Trophoblast cell (in vitro differentiated cells and primary cell): Measurements from ENCODE around the gene DNAI1.

ENCODE experiments used
- DNase-seq, 2 donors: peaks; one replicate each; pipeline ENCODE4 v3.0.0-alpha.2; 2016
- H2AFZ ChIP-seq: 2 replicates; pipeline ENCODE4 v1.6.1; 2013; ENCODE audit warnings: low read length, moderate library complexity, mild to moderate bottlenecking; ENCODE audit not compliant: insufficient read depth, poor library complexity
- H2AK5ac ChIP-seq: 2 replicates; pipeline ENCODE4 v1.6.1; 2013; ENCODE audit warnings: mild to moderate bottlenecking, low read length
- H2BK120ac ChIP-seq: 2 replicates; pipeline ENCODE4 v1.6.1; 2013; ENCODE audit warnings: low read length, mild to moderate bottlenecking, moderate library complexity; ENCODE audit not compliant: insufficient read depth, poor library complexity
- H2BK12ac ChIP-seq: 2 replicates; pipeline ENCODE4 v1.6.1; 2013; ENCODE audit warnings: mild to moderate bottlenecking, low read length, moderate library complexity
- H2BK5ac ChIP-seq: 2 replicates; pipeline ENCODE4 v1.6.1; 2013; ENCODE audit warnings: low read length, low read depth, moderate library complexity, mild to moderate bottlenecking; ENCODE audit not compliant: poor library complexity
- H3K14ac ChIP-seq: 2 replicates; pipeline ENCODE4 v1.6.1; 2013; ENCODE audit warnings: mild to moderate bottlenecking, low read length
- H3K18ac ChIP-seq: 2 replicates; pipeline ENCODE4 v1.6.1; 2013; ENCODE audit warnings: mild to moderate bottlenecking, low read length
- H3K23ac ChIP-seq: 2 replicates; pipeline ENCODE4 v1.6.1; 2013; ENCODE audit warnings: low read length
- H3K27ac ChIP-seq: 2 replicates; pipeline ENCODE4 v1.5.1; 2013; ENCODE audit warnings: low read depth, mild to moderate bottlenecking, inconsistent platforms, low read length, moderate library complexity
- H3K27me3 ChIP-seq: 2 replicates; pipeline ENCODE4 v1.6.1; 2013; ENCODE audit warnings: inconsistent platforms, mild to moderate bottlenecking, low read length, moderate library complexity; ENCODE audit not compliant: insufficient read depth
- H3K36me3 ChIP-seq, 2 experiments: 1 replicate in 1 of 2; 2 replicates in 1 of 2; pipeline ENCODE4 v1.6.1; 2013; ENCODE audit warnings: low read length in 2 of 2, mild to moderate bottlenecking in 2 of 2, moderate library complexity in 1 of 2; ENCODE audit not compliant: insufficient read depth in 2 of 2, control insufficient read depth in 1 of 2
- H3K4ac ChIP-seq: 2 replicates; pipeline ENCODE4 v1.6.1; 2013; ENCODE audit warnings: low read depth, mild to moderate bottlenecking, low read length, moderate library complexity
- H3K4me1 ChIP-seq, 2 experiments: 1 replicate in 1 of 2; 2 replicates in 1 of 2; pipeline ENCODE4 v1.6.1; 2013; ENCODE audit warnings: low read length in 2 of 2, mild to moderate bottlenecking in 2 of 2, moderate library complexity in 1 of 2; ENCODE audit not compliant: insufficient read depth in 2 of 2, control insufficient read depth in 1 of 2
- H3K4me2 ChIP-seq: 2 replicates; pipeline ENCODE4 v1.6.1; 2013; ENCODE audit warnings: inconsistent platforms, mild to moderate bottlenecking, low read length, moderate library complexity
- H3K4me3 ChIP-seq: 2 replicates; pipeline ENCODE4 v1.5.1; 2013; ENCODE audit warnings: mild to moderate bottlenecking, low read depth, low read length, inconsistent platforms
- H3K79me1 ChIP-seq: one replicate; pipeline ENCODE4 v1.6.1; 2013; ENCODE audit warnings: low read length
- H3K79me2 ChIP-seq: 2 replicates; pipeline ENCODE4 v1.6.1; 2013; ENCODE audit warnings: low read length, mild to moderate bottlenecking; ENCODE audit not compliant: control insufficient read depth, insufficient read depth, poor library complexity
- H3K9ac ChIP-seq: 2 replicates; pipeline ENCODE4 v1.6.1; 2013; ENCODE audit warnings: mild to moderate bottlenecking, low read length
- H3K9me3 ChIP-seq: 2 replicates; pipeline ENCODE4 v1.6.1; 2013; ENCODE audit warnings: low read depth, mild to moderate bottlenecking, control low read depth, inconsistent platforms, low read length; ENCODE audit not compliant: insufficient read depth
- H4K12ac ChIP-seq: 2 replicates; pipeline ENCODE4 v1.6.1; 2013; ENCODE audit warnings: low read depth, mild to moderate bottlenecking, low read length, moderate library complexity
- H4K8ac ChIP-seq: 2 replicates; pipeline ENCODE4 v1.6.1; 2013; ENCODE audit warnings: low read depth, mild to moderate bottlenecking, low read length, moderate library complexity
- H4K91ac ChIP-seq: one replicate; pipeline ENCODE4 v1.6.1; 2013; ENCODE audit warnings: low read depth, mild to moderate bottlenecking, low read length, moderate library complexity
- WGBS: extraction: QIAGEN DNeasy Blood & Tissue Kit; methylation state at CpG from one replicate; pipeline ENCODE4 v1.1.7; 2013; ENCODE audit warnings: missing lambda C conversion rate; ENCODE audit not compliant: insufficient read length, insufficient coverage; ENCODE audit errors: extremely low coverage; 5-methylcytosine and 5-hydroxymethylcytosine counted together

Gene DNAI1

GRCh38 chr9:34552986-34553385 is 94.4 kb downstream of the DNAI1 start:
- Histone ChIP-seq H3K79me2 (no peaks in the 10 kb centered on the region), H3K23ac (no peak overlapping the region), H2BK12ac (no peak overlapping the region), H4K12ac (no peak overlapping the region), H3K79me1 (no peaks in the 10 kb centered on the region), H3K27me3 (no peaks in the 10 kb centered on the region), H2AK5ac (no peak overlapping the region), H3K18ac (no peak overlapping the region), H3K4me1 (peaks cover 0 to 6% of the 10 kb centered on the region in 2 experiments), H3K4me3 (no peak overlapping the region), H2BK120ac (no peak overlapping the region), H3K27ac (no peak overlapping the region), H4K91ac (no peak overlapping the region), H2BK5ac (no peak overlapping the region), H3K36me3 (no peaks in the 10 kb centered on the region), H2AFZ (no peak overlapping the region), H3K4ac (no peak overlapping the region), H3K4me2 (no peak overlapping the region), H4K8ac (no peak overlapping the region), H3K9ac (no peak overlapping the region), H3K9me3 (peaks cover 6% of the 10 kb centered on the region), H3K14ac (no peak overlapping the region)
- WGBS: no CpG with 5 or more reads among the region's 2 CpGs
- DNase-seq: no peak

GRCh38 chr9:34553511-34554021 is 95.0 kb downstream of the DNAI1 start:
- H3K9ac ChIP-seq: no peak overlapping the region
- WGBS: no CpG with 5 or more reads among the region's 18 CpGs
- no peak overlapping the region for H4K12ac ChIP-seq

GRCh38 chr9:34554211-34555001 is 95.8 kb downstream of the DNAI1 start:
- Histone ChIP-seq H3K18ac (no peak overlapping the region), H2BK5ac (no peak overlapping the region), H2AK5ac (no peak overlapping the region), H3K23ac (no peak overlapping the region), H3K14ac (no peak overlapping the region), H3K4ac (no peak overlapping the region), H4K8ac (no peak overlapping the region), H3K4me3 (no peak overlapping the region), H4K91ac (no peak overlapping the region), H3K9me3 (peaks cover 6% of the 10 kb centered on the region), H3K4me1 (peaks cover 0 to 6% of the 10 kb centered on the region in 2 experiments), H3K9ac (no peak overlapping the region), H3K79me2 (no peaks in the 10 kb centered on the region), H2BK12ac (no peak overlapping the region), H3K4me2 (no peak overlapping the region), H4K12ac (no peak overlapping the region), H2AFZ (no peak overlapping the region), H3K79me1 (no peaks in the 10 kb centered on the region), H3K27me3 (no peaks in the 10 kb centered on the region), H3K27ac (no peak overlapping the region), H2BK120ac (no peak overlapping the region), H3K36me3 (no peaks in the 10 kb centered on the region)
- WGBS: no CpG with 5 or more reads among the region's 16 CpGs
- no peak for DNase-seq

More at GRCh38 chr9:34553511-34554021, 95.0 kb downstream of the DNAI1 start:
- no peak overlapping the region for H3K27ac ChIP-seq
- no peak overlapping the region for H3K14ac ChIP-seq
- no peak overlapping the region for H3K4ac ChIP-seq
- H3K27me3 ChIP-seq: no peaks in the 10 kb centered on the region
- H3K79me1 ChIP-seq: no peaks in the 10 kb centered on the region
- H3K18ac ChIP-seq: no peak overlapping the region
- peaks cover 0 to 6% of the 10 kb centered on the region in 2 experiments for H3K4me1 ChIP-seq
- no peak overlapping the region for H2BK120ac ChIP-seq
- no peak overlapping the region for H3K4me3 ChIP-seq
- no peak for DNase-seq
- H3K4me2 ChIP-seq: no peak overlapping the region
- H4K8ac ChIP-seq: no peak overlapping the region
- H2BK12ac ChIP-seq: no peak overlapping the region
- no peak overlapping the region for H2AFZ ChIP-seq
- H3K36me3 ChIP-seq: no peaks in the 10 kb centered on the region
- no peak overlapping the region for H2AK5ac ChIP-seq
- no peak overlapping the region for H4K91ac ChIP-seq
- no peak overlapping the region for H3K23ac ChIP-seq
- H3K79me2 ChIP-seq: no peaks in the 10 kb centered on the region
- peaks cover 6% of the 10 kb centered on the region for H3K9me3 ChIP-seq
- H2BK5ac ChIP-seq: no peak overlapping the region

- Histone ChIP-seq H3K79me2 (no peaks in the 10 kb centered on the region), H2BK12ac (no peak overlapping the region), H3K36me3 (no peaks in the 10 kb centered on the region), H2BK5ac (no peak overlapping the region), H3K9ac (no peak overlapping the region), H3K79me1 (no peaks in the 10 kb centered on the region), H4K8ac (no peak overlapping the region), H4K12ac (no peak overlapping the region), H4K91ac (no peak overlapping the region), H3K27ac (no peak overlapping the region), H3K18ac (no peak overlapping the region), H3K4ac (no peak overlapping the region), H2AK5ac (no peak overlapping the region), H3K4me2 (no peak overlapping the region), H2BK120ac (no peak overlapping the region), H2AFZ (no peak overlapping the region), H3K9me3 (peaks cover 6% of the 10 kb centered on the region), H3K23ac (no peak overlapping the region), H3K4me3 (no peak overlapping the region), H3K27me3 (no peaks in the 10 kb centered on the region), H3K14ac (no peak overlapping the region), H3K4me1 (peaks cover 0 to 6% of the 10 kb centered on the region in 2 experiments)
- DNase-seq: no peak
- WGBS: no CpG with 5 or more reads among the region's 23 CpGs
Measured at GRCh38 chr9:34555002-34555348, 96.4 kb downstream of the DNAI1 start.
